H1 (cell line): ENCODE data around the gene ALOX15. TPM values are rescaled to one million over a fixed set of nuclear protein-coding genes. Genes with fewer than 3 reads are reported as not detected.

Source experiments
- CTCF ChIA-PET: fragments of 300-600 bp; sonication (Branson Sonifier 250); formaldehyde crosslinking; loops from one replicate; lab custom pipeline; 2021; ENCODE audit not compliant: partially characterized antibody; lab: Charles Lee
- POLR2A ChIA-PET: fragments of 300-600 bp; sonication (Branson Sonifier 250); formaldehyde crosslinking; loops from one replicate; lab custom pipeline; 2021; ENCODE audit warnings: inconsistent platforms; ENCODE audit not compliant: partially characterized antibody; lab: Charles Lee
- DNase-seq, 2 experiments: peaks; one replicate each; pipeline versions ENCODE4 v3.0.0 to v3.0.0-alpha.2; 2010 to 2022; ENCODE audit warnings: low spot score in 2 of 2, low read depth in 1 of 2, mixed read lengths in 1 of 2
- FAIRE-seq: peaks from 2 replicates; lab custom pipeline; 2011; peaks lifted over from hg19 to GRCh38; lab: Jason Lieb, UNC
- H2AFZ ChIP-seq: 2 replicates; pipeline ENCODE4 v1.8.1; 2012; ENCODE audit warnings: low read length, inconsistent platforms
- H2AK5ac ChIP-seq: 2 replicates; pipeline ENCODE4 v1.6.1; 2013; ENCODE audit warnings: low read depth, low read length
- H2BK120ac ChIP-seq: replicated peaks from 2 replicates; pipeline ENCODE3; 2013; ENCODE audit warnings: low read depth, low read length, inconsistent platforms
- H2BK12ac ChIP-seq: 2 replicates; pipeline ENCODE4 v1.6.1; 2013; ENCODE audit warnings: low read depth, low read length
- H2BK15ac ChIP-seq: 2 replicates; pipeline ENCODE4 v1.6.1; 2013; ENCODE audit warnings: low read length
- H2BK20ac ChIP-seq: 2 replicates; pipeline ENCODE4 v1.6.1; 2013; ENCODE audit warnings: low read length
- H2BK5ac ChIP-seq: 2 replicates; pipeline ENCODE4 v1.6.1; 2013; ENCODE audit warnings: low read depth, low read length
- H3K14ac ChIP-seq: 2 replicates; pipeline ENCODE4 v1.6.1; 2013; ENCODE audit warnings: inconsistent platforms; ENCODE audit not compliant: insufficient read length
- H3K18ac ChIP-seq: 2 replicates; pipeline ENCODE4 v1.6.1; 2013; ENCODE audit warnings: low read length; ENCODE audit errors: extremely low read depth
- H3K23ac ChIP-seq: 2 replicates; pipeline ENCODE4 v1.6.1; 2013; ENCODE audit warnings: inconsistent platforms; ENCODE audit not compliant: insufficient read length
- H3K23me2 ChIP-seq: 2 replicates; pipeline ENCODE4 v1.6.1; 2013; ENCODE audit warnings: low read depth, low read length
- H3K27ac ChIP-seq: 2 replicates; pipeline ENCODE4 v1.6.1; 2011; ENCODE audit warnings: low read depth, low read length, inconsistent platforms
- H3K27me3 ChIP-seq, 4 experiments: replicated peaks in 1 of 4; 1 replicate in 1 of 4; 2 replicates in 3 of 4; pipeline versions ENCODE4 v1.6.1 to v1.8.1; 2011 to 2013; ENCODE audit warnings: low read length in 3 of 4, mild to moderate bottlenecking in 3 of 4, inconsistent platforms in 2 of 4, mixed read lengths in 2 of 4, moderate library complexity in 1 of 4; ENCODE audit not compliant: control insufficient read depth in 3 of 4, insufficient read depth in 3 of 4; ENCODE audit errors: extremely low read depth in 1 of 4
- H3K36me3 ChIP-seq, 4 experiments: 2 replicates each; pipeline versions ENCODE4 v1.6.1 to v1.8.1; 2011 to 2013; ENCODE audit warnings: mild to moderate bottlenecking in 4 of 4, low read length in 3 of 4, moderate library complexity in 2 of 4, control low read depth in 1 of 4, inconsistent platforms in 1 of 4; ENCODE audit not compliant: insufficient read depth in 4 of 4, control insufficient read depth in 2 of 4
- H3K4ac ChIP-seq: replicated peaks from 2 replicates; pipeline ENCODE3; 2013; ENCODE audit warnings: low read length, low read depth, mixed read lengths, inconsistent platforms; ENCODE audit not compliant: insufficient read length
- H3K4me1 ChIP-seq, 4 experiments: replicated peaks in 1 of 4; 1 replicate in 1 of 4; 2 replicates in 3 of 4; pipeline versions ENCODE4 v1.6.1 to v1.8.1; 2011 to 2013; ENCODE audit warnings: low read length in 3 of 4, inconsistent platforms in 2 of 4, mixed read lengths in 1 of 4; ENCODE audit not compliant: insufficient read depth in 4 of 4, control insufficient read depth in 3 of 4
- H3K4me2 ChIP-seq, 2 experiments: 2 replicates each; pipeline versions ENCODE4 v1.6.1 to v1.8.1; 2011 to 2013; ENCODE audit warnings: low read depth in 2 of 2, low read length in 2 of 2, control low read depth in 1 of 2, inconsistent platforms in 1 of 2, mild to moderate bottlenecking in 1 of 2; ENCODE audit not compliant: insufficient read depth in 1 of 2
- H3K4me3 ChIP-seq, 4 experiments: fragments of 200-600, 300-600 bp in 1 of 4; sonication (generic), shearing (Covaris generic), sonication (Bioruptor Twin) in 1 of 4; 2 replicates each; pipeline versions ENCODE4 v1.5.1 to v1.8.1; 2011 to 2016; ENCODE audit warnings: low read length in 4 of 4, low read depth in 3 of 4, control low read depth in 2 of 4, inconsistent platforms in 2 of 4, mild to moderate bottlenecking in 2 of 4, mixed read lengths in 1 of 4, moderate library complexity in 1 of 4; ENCODE audit not compliant: insufficient read depth in 2 of 4; ENCODE audit errors: extremely low read depth in 1 of 4
- H3K56ac ChIP-seq: replicated peaks from 2 replicates; pipeline ENCODE3; 2013; ENCODE audit warnings: low read depth, mild to moderate bottlenecking, mixed read lengths, low read length, inconsistent platforms; ENCODE audit not compliant: insufficient read length
- H3K79me1 ChIP-seq: 2 replicates; pipeline ENCODE4 v1.6.1; 2013; ENCODE audit warnings: low read depth, low read length, control low read depth
- H3K79me2 ChIP-seq, 2 experiments: 2 replicates each; pipeline versions ENCODE4 v1.6.1 to v1.8.1; 2012 to 2013; ENCODE audit warnings: low read length in 2 of 2, mild to moderate bottlenecking in 2 of 2, inconsistent platforms in 1 of 2; ENCODE audit not compliant: insufficient read depth in 2 of 2, control insufficient read depth in 1 of 2
- H3K9ac ChIP-seq, 4 experiments: replicated peaks in 1 of 4; 1 replicate in 1 of 4; 2 replicates in 3 of 4; pipeline versions ENCODE4 v1.6.1 to v1.8.1; 2011 to 2013; ENCODE audit warnings: low read depth in 3 of 4, low read length in 3 of 4, control low read depth in 2 of 4, mild to moderate bottlenecking in 2 of 4, moderate library complexity in 2 of 4, inconsistent platforms in 1 of 4; ENCODE audit errors: extremely low read depth in 1 of 4
- H3K9me3 ChIP-seq, 2 experiments: 2 replicates each; pipeline versions ENCODE4 v1.6.1 to v1.8.1; 2012 to 2013; ENCODE audit warnings: mild to moderate bottlenecking in 2 of 2, moderate library complexity in 2 of 2, control low read depth in 1 of 2, inconsistent platforms in 1 of 2, low read depth in 1 of 2, low read length in 1 of 2, mixed read lengths in 1 of 2; ENCODE audit not compliant: insufficient read depth in 2 of 2
- H4K20me1 ChIP-seq, 2 experiments: replicated peaks in 1 of 2; 2 replicates each; pipeline versions ENCODE3 to v1.8.1; 2011 to 2013; ENCODE audit warnings: inconsistent platforms in 2 of 2, low read length in 2 of 2, mild to moderate bottlenecking in 1 of 2; ENCODE audit not compliant: insufficient read depth in 2 of 2, control insufficient read depth in 1 of 2
- H4K5ac ChIP-seq: 2 replicates; pipeline ENCODE4 v1.6.1; 2013; ENCODE audit warnings: low read length, low read depth, mixed read lengths, inconsistent platforms; ENCODE audit not compliant: insufficient read length
- H4K8ac ChIP-seq: 2 replicates; pipeline ENCODE4 v1.8.0; 2013; ENCODE audit warnings: mild to moderate bottlenecking, moderate library complexity, low read length, inconsistent platforms; ENCODE audit not compliant: insufficient read depth; ENCODE audit errors: extremely low read depth
- H4K91ac ChIP-seq: replicated peaks from 2 replicates; pipeline ENCODE3; 2013; ENCODE audit warnings: low read length, mixed read lengths, inconsistent platforms; ENCODE audit not compliant: insufficient read length
- MAX ChIP-seq: IDR thresholded peaks from 2 replicates; pipeline ENCODE4 v1.6.1; 2012; ENCODE audit warnings: inconsistent platforms
- NANOG ChIP-seq: IDR thresholded peaks from 2 replicates; pipeline ENCODE4 v1.6.1; 2011; ENCODE audit warnings: low read length, low read depth, mild to moderate bottlenecking, inconsistent platforms; ENCODE audit not compliant: insufficient read depth, poor library complexity, severe bottlenecking
- WGBS, 2 experiments: shearing (Covaris generic) in 1 of 2; methylation state at CpG; one replicate each; pipeline versions ENCODE4 v1.1.6 to v1.1.7; 2013 to 2015; ENCODE audit warnings: low lambda C conversion rate in 2 of 2, mixed read lengths in 2 of 2, inconsistent platforms in 1 of 2, low coverage in 1 of 2, missing lambda C conversion rate in 1 of 2; ENCODE audit not compliant: insufficient replicate concordance in 2 of 2, insufficient coverage in 1 of 2, insufficient read length in 1 of 2; ENCODE audit errors: extremely low coverage in 1 of 2, missing lambda C conversion rate in 1 of 2; 5-methylcytosine and 5-hydroxymethylcytosine counted together
- polyA plus RNA-seq, 7 experiments: library from polyadenylated mRNA; depleted of rRNA in 3 of 7; stranded (reverse) in 5 of 7; unstranded in 2 of 7; fragments of >200 nt in 5 of 7; fragments of 200-250 nt in 2 of 7; gene quantifications; 1 replicate in 5 of 7; 2 replicates in 1 of 7; 4 replicates in 1 of 7; pipeline versions ENCODE4 v1.2.1 to v1.2.3, GENCODE V29; 2011 to 2013; ENCODE audit warnings: missing spikeins in 2 of 7, mixed read lengths in 2 of 7
- total RNA-seq: library from RNA; stranded (reverse); fragmentation: NEBNext Ultra II Directional; extraction: Animal tissue kit (Norgen Biotek cat#: 25700); gene quantifications from 2 replicates; pipeline ENCODE4 v1.2.1, GENCODE V29; 2021

The ALOX15 gene
- total and polyA plus RNA-seq, 2 of the 8 experiments (the other 6 are each of a cell fraction or from before 2014, with no cell fraction given): 1.5 to 1.7 TPM

- H3K9ac ChIP-seq: no peak overlapping the region
- TF ChIP-seq MAX: no peak
- TF ChIP-seq NANOG: no peak
- no peak overlapping the region for H2BK5ac ChIP-seq
- no peak overlapping the region for H2AFZ ChIP-seq
- H3K27me3 ChIP-seq: 0 out of 7 replicates have a peak, but pooled peaks cover 0 to 2% (median 0%) of the 10 kb centered on the region in 4 experiments
- H3K4me3 ChIP-seq: no peak overlapping the region
- H3K23ac ChIP-seq: no peak overlapping the region
- H3K9me3 ChIP-seq: no peaks in the 10 kb centered on the region
- H3K79me1 ChIP-seq: no peaks in the 10 kb centered on the region
- H3K23me2 ChIP-seq: peaks cover 2% of the 10 kb centered on the region; the same call in 1 of the 2 replicates
- no peak overlapping the region for H2AK5ac ChIP-seq
- no peak overlapping the region for H4K8ac ChIP-seq
- no peak overlapping the region for H3K18ac ChIP-seq
- H4K5ac ChIP-seq: no peak overlapping the region
- no peak overlapping the region for H3K27ac ChIP-seq
- FAIRE-seq (no peak), DNase-seq (no peak)
- no peak overlapping the region for H3K56ac ChIP-seq
- WGBS, 2 experiments: 96% methylated on average over 4 of the region's 4 CpGs; no CpG with 5 or more reads in 1 of the 2 experiments
- H2BK120ac ChIP-seq: no peak overlapping the region
- CTCF ChIA-PET: interaction anchor here (1.1 to 10.1 kb wide), 5 partner anchors 11 to 34 kb away, joined by 4 to 77 read pairs (median 65); partner anchors contain the start of gene SMTNL2
- H3K79me2 ChIP-seq: no peaks in the 10 kb centered on the region
- H3K4me1 ChIP-seq: peaks cover 4 to 29% (median 19%) of the 10 kb centered on the region in 4 experiments
- no peaks in the 10 kb centered on the region for H4K20me1 ChIP-seq
- POLR2A ChIA-PET: interaction anchor here (1.0 to 1.7 kb wide), 2 partner anchors 15 to 25 kb away, joined by 3 to 11 read pairs; no protein-coding TSS in a partner anchor
- H2BK20ac ChIP-seq: no peak overlapping the region
- no peak overlapping the region for H3K4ac ChIP-seq
- H4K91ac ChIP-seq: no peak overlapping the region
- no peak overlapping the region for H2BK12ac ChIP-seq
- no peak overlapping the region for H2BK15ac ChIP-seq
- H3K14ac ChIP-seq: no peak overlapping the region
- H3K4me2 ChIP-seq: no peak overlapping the region; a peak in 1 of 4 replicates
- H3K36me3 ChIP-seq: no peaks in the 10 kb centered on the region
Measured at GRCh38 chr17:4601326-4601725, 40.2 kb downstream of the ALOX15 start.
